ENCODE measurements around the gene GABPB1.

GRCh38 chr15:50259276-50259675 lies 95.7 kb downstream of the GABPB1 start:
- no peak for TF ChIP-seq CTCF (IDR thresholded peaks at IDR 0.05)
- TF ChIP-seq POLR2A (IDR thresholded peaks at IDR 0.05): no peak
- no peak for TF ChIP-seq EP300 (IDR thresholded peaks at IDR 0.05)
